ENCODE results near the gene MYOZ3. TPM values are rescaled to one million over a fixed set of nuclear protein-coding genes. Genes with fewer than 3 reads are reported as not detected.
A peak's percentile ranks its signal among the peaks of the same experiment; 100 is the strongest.

MYOZ3 gene
- total RNA-seq, 1 experiment from 2014 or later = 0.82 TPM

DNA sequence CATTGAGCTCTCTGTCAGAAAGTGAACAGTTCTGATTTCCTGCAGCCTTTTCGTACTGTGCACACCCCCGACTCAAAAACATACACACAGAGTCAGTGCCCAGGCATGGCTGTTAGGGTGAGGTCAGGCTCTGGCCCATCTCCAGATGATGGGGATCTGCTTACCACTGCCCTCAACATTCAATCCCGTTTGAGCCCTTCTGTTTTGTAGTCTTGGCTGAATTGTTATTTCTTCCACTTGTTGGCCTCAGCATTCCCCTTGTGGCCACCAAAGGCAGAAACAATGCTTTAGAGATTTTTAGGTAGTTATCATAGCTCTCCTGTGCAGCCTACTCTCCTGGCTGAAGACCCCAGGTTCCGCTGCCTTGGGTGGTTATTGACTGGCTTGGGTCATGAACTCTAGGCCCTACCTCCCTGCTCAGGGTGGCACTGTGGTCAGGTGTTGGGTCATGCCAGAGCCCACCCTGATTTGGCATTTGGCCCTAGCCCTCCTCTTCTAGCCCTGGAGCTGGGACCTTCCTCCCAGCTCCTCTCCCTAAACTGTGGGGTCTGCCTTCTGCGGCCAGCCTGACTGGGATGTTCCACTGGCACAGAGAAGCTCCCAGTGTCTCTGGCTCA is 7.8 kb upstream of the MYOZ3 start:
- DNase-seq (ENCODE audit: low read depth in 1 of 2, low spot score in 2 of 2) = no peak
- Histone ChIP-seq H3K4me3 (no peak overlapping the region), H3K4me1 (replicated peaks) (peaks cover 25% of the 10 kb centered on the region)

GRCh38 chr5:150653762-150654556 is 7.1 kb upstream of the MYOZ3 start:
- Histone ChIP-seq H3K9me3 (replicated peaks) (no peaks in the 10 kb centered on the region), H3K4me3 (no peak overlapping the region), H3K4me1 (replicated peaks) (peaks cover 25% of the 10 kb centered on the region), H3K27ac (no peak overlapping the region), H3K27me3 (replicated peaks) (no peaks in the 10 kb centered on the region), H3K36me3 (peaks cover 52% of the 10 kb centered on the region)
- DNase-seq (ENCODE audit: low read depth in 1 of 2, low spot score in 2 of 2) = no peak

More for the DNA sequence above, 7.8 kb upstream of the MYOZ3 start:
- Histone ChIP-seq H3K9me3 (replicated peaks) (no peaks in the 10 kb centered on the region), H3K27ac (no peak overlapping the region), H3K36me3 (peaks cover 59% of the 10 kb centered on the region), H3K27me3 (replicated peaks) (no peaks in the 10 kb centered on the region)

GRCh38 chr5:150655221-150655620 is 5.8 kb upstream of the MYOZ3 start:
- Histone ChIP-seq H3K4me3 (no peak overlapping the region), H3K27ac (no peak overlapping the region), H3K9me3 (replicated peaks) (no peaks in the 10 kb centered on the region), H3K4me1 (replicated peaks) (peaks cover 29% of the 10 kb centered on the region), H3K27me3 (replicated peaks) (no peaks in the 10 kb centered on the region), H3K36me3 (peaks cover 39% of the 10 kb centered on the region)
- peak in 1 of 2 experiments; percentile 47 for DNase-seq (ENCODE audit: low read depth in 1 of 2, low spot score in 2 of 2)

DNA sequence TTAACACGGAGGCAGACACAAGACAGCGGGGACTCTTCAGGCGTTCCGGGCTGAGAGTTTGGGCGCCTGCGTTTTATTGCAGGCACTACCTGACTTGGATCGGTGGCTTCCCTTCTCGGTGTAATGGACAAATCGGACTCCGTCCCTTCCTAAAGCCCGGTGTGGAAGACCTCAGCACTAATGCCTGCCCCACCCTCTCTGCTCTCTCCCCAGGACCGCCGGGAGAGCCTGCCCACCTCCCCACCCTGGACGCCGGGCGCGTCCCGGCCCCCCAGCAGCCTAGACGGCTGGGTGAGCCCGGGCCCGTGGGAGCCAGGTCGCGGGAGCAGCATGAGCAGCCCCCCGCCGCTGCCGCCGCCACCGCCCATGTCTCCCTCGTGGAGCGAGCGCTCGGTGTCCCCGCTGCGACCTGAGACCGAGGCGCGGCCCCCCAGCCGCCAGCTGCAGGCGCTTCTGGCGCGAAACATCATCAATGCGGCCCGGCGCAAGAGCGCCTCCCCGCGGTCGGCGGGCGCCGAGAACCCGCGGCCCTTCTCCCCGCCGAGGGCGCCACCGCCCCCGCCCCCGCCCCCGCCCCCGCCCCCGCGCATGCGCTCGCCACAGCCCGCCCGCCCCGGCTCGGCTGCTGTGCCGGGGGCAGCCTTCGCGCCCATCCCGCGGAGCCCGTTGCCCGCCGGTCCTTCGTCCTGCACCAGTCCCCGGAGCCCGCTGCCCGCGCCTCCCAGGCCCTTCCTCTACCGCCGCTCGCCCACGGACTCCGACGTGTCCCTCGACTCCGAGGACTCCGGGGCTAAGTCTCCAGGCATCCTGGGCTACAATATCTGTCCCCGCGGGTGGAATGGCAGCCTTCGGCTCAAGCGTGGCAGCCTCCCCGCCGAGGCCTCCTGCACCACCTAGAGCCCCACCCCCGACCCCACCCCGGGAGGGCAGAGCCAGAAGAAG is 4.6 kb upstream of the MYOZ3 start:
- no peaks in the 10 kb centered on the region for H3K27me3 ChIP-seq (replicated peaks)
- H3K4me1 ChIP-seq (replicated peaks) = peaks cover 32% of the 10 kb centered on the region
- H3K36me3 ChIP-seq = peaks cover 27% of the 10 kb centered on the region
- peak overlapping the region; percentile 42 for H3K4me3 ChIP-seq
- no peaks in the 10 kb centered on the region for H3K9me3 ChIP-seq (replicated peaks)
- no peak overlapping the region for H3K27ac ChIP-seq
- peak; percentile 71 to 74 for DNase-seq (ENCODE audit: low read depth in 1 of 2, low spot score in 2 of 2)

GRCh38 chr5:150658121-150658520 is 2.9 kb upstream of the MYOZ3 start:
- Histone ChIP-seq H3K27me3 (replicated peaks) (no peaks in the 10 kb centered on the region), H3K4me3 (no peak overlapping the region), H3K36me3 (peaks cover 10% of the 10 kb centered on the region), H3K27ac (no peak overlapping the region), H3K4me1 (replicated peaks) (peaks cover 26% of the 10 kb centered on the region), H3K9me3 (replicated peaks) (no peaks in the 10 kb centered on the region)
- DNase-seq (ENCODE audit: low read depth in 1 of 2, low spot score in 2 of 2) = no peak

DNA sequence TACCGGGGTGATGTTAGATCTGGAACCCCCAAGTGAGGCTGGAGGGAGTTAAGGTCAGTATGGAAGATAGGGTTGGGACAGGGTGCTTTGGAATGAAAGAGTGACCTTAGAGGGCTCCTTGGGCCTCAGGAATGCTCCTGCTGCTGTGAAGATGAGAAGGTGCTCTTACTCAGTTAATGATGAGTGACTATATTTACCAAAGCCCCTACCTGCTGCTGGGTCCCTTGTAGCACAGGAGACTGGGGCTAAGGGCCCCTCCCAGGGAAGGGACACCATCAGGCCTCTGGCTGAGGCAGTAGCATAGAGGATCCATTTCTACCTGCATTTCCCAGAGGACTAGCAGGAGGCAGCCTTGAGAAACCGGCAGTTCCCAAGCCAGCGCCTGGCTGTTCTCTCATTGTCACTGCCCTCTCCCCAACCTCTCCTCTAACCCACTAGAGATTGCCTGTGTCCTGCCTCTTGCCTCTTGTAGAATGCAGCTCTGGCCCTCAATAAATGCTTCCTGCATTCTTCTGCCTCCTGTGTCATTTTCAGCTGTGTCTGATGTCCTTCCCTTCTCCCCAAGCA is 2.3 kb upstream of the MYOZ3 start:
- no peak for DNase-seq (ENCODE audit: low read depth in 1 of 2, low spot score in 2 of 2)
- Histone ChIP-seq H3K9me3 (replicated peaks) (no peaks in the 10 kb centered on the region), H3K4me1 (replicated peaks) (peaks cover 22% of the 10 kb centered on the region), H3K27ac (no peak overlapping the region), H3K4me3 (no peak overlapping the region), H3K36me3 (peaks cover 5% of the 10 kb centered on the region), H3K27me3 (replicated peaks) (no peaks in the 10 kb centered on the region)

GRCh38 chr5:150659360-150660107 is 1.5 kb upstream of the MYOZ3 start:
- H3K27me3 ChIP-seq (replicated peaks) = no peaks in the 10 kb centered on the region
- H3K9me3 ChIP-seq (replicated peaks) = no peaks in the 10 kb centered on the region
- no peak overlapping the region for H3K4me3 ChIP-seq
- peaks cover 5% of the 10 kb centered on the region for H3K36me3 ChIP-seq
- peaks cover 22% of the 10 kb centered on the region for H3K4me1 ChIP-seq (replicated peaks)
- H3K27ac ChIP-seq = no peak overlapping the region
- DNase-seq (ENCODE audit: low read depth in 1 of 2, low spot score in 2 of 2) = no peak

GRCh38 chr5:150660108-150660831 is 781 bp upstream of the MYOZ3 start:
- no peaks in the 10 kb centered on the region for H3K9me3 ChIP-seq (replicated peaks)
- no peak overlapping the region for H3K27ac ChIP-seq
- H3K27me3 ChIP-seq (replicated peaks) = no peaks in the 10 kb centered on the region
- H3K4me3 ChIP-seq = no peak overlapping the region
- H3K36me3 ChIP-seq = peaks cover 5% of the 10 kb centered on the region
- peaks cover 22% of the 10 kb centered on the region for H3K4me1 ChIP-seq (replicated peaks)
- DNase-seq (ENCODE audit: low read depth in 1 of 2, low spot score in 2 of 2) = no peak

- peaks cover 11% of the 10 kb centered on the region for H3K4me1 ChIP-seq (replicated peaks)
- no peak for DNase-seq (ENCODE audit: low read depth in 1 of 2, low spot score in 2 of 2)
- H3K27ac ChIP-seq = no peak overlapping the region
- no peaks in the 10 kb centered on the region for H3K9me3 ChIP-seq (replicated peaks)
- no peaks in the 10 kb centered on the region for H3K27me3 ChIP-seq (replicated peaks)
- H3K36me3 ChIP-seq = no peaks in the 10 kb centered on the region; the same call in 1 of the 2 replicates
- no peak overlapping the region for H3K4me3 ChIP-seq
Observed at GRCh38 chr5:150661821-150662596, 958 bp downstream of the MYOZ3 start.

- H3K27me3 ChIP-seq (replicated peaks) = no peaks in the 10 kb centered on the region
- no peaks in the 10 kb centered on the region for H3K36me3 ChIP-seq
- no peak overlapping the region for H3K27ac ChIP-seq
- DNase-seq (ENCODE audit: low read depth in 1 of 2, low spot score in 2 of 2) = no peak
- no peak overlapping the region for H3K4me3 ChIP-seq
- no peaks in the 10 kb centered on the region for H3K9me3 ChIP-seq (replicated peaks)
- H3K4me1 ChIP-seq (replicated peaks) = peaks cover 6% of the 10 kb centered on the region; the same call in 1 of the 2 replicates
Observed at GRCh38 chr5:150662731-150663516, 1.9 kb downstream of the MYOZ3 start.

GRCh38 chr5:150663936-150664335 is 2.9 kb downstream of the MYOZ3 start:
- Histone ChIP-seq H3K36me3 (no peaks in the 10 kb centered on the region), H3K4me1 (replicated peaks) (peaks cover 6% of the 10 kb centered on the region; the same call in 1 of the 2 replicates), H3K27me3 (replicated peaks) (no peaks in the 10 kb centered on the region), H3K27ac (no peak overlapping the region), H3K4me3 (no peak overlapping the region), H3K9me3 (replicated peaks) (no peaks in the 10 kb centered on the region)
- DNase-seq (ENCODE audit: low read depth in 1 of 2, low spot score in 2 of 2) = no peak

Data from SJSA1 (cell line).